Renal pelvis (tissue), 12 donors: ENCODE measurements around the gene GPC4. TPM values are rescaled to one million over a fixed set of nuclear protein-coding genes. Genes with fewer than 3 reads are reported as not detected.

ENCODE experiments used
- DNase-seq: peaks from one replicate; pipeline ENCODE4 v3.0.0-alpha.2; 2013
- long read RNA-seq, 16 experiments: transcript quantifications; one replicate each; lab custom pipeline, GENCODE V29; 2026
- polyA plus RNA-seq, 3 donors: library from polyadenylated mRNA; unstranded; fragments of 120-200 nt; gene quantifications; one replicate each; pipeline ENCODE4 v1.2.1, GENCODE V29; 2013; ENCODE audit not compliant: insufficient read length in 3 of 3

Gene GPC4
- polyA plus RNA-seq = 10 to 100 TPM; 16.5 to 21.5 (median 19.6) TPM
- long read RNA-seq, donor 1, full-length matches to known transcripts = 1 of 1 reads
- long read RNA-seq, donor 1, partial matches to known transcripts = 0 of 1 reads
- long read RNA-seq, donor 1, other reads (novel, unspliced or antisense) = 0 of 1 reads
- long read RNA-seq, donor 2, full-length matches to known transcripts = 8 of 8 reads
- long read RNA-seq, donor 2, partial matches to known transcripts = 0 of 8 reads
- long read RNA-seq, donor 2, other reads (novel, unspliced or antisense) = 0 of 8 reads
- long read RNA-seq, donor 3, full-length matches to known transcripts = 2 of 2 reads
- long read RNA-seq, donor 3, partial matches to known transcripts = 0 of 2 reads
- long read RNA-seq, donor 3, other reads (novel, unspliced or antisense) = 0 of 2 reads
- long read RNA-seq, donor 4, full-length matches to known transcripts = 3 of 3 reads
- long read RNA-seq, donor 4, partial matches to known transcripts = 0 of 3 reads
- long read RNA-seq, donor 4, other reads (novel, unspliced or antisense) = 0 of 3 reads
- long read RNA-seq, donor 5, full-length matches to known transcripts = 1 of 1 reads
- long read RNA-seq, donor 5, partial matches to known transcripts = 0 of 1 reads
- long read RNA-seq, donor 5, other reads (novel, unspliced or antisense) = 0 of 1 reads
- long read RNA-seq, donor 6, full-length matches to known transcripts = 6 of 6 reads
- long read RNA-seq, donor 6, partial matches to known transcripts = 0 of 6 reads
- long read RNA-seq, donor 6, other reads (novel, unspliced or antisense) = 0 of 6 reads
- long read RNA-seq, donor 7, full-length matches to known transcripts = 3 of 3 reads
- long read RNA-seq, donor 7, partial matches to known transcripts = 0 of 3 reads
- long read RNA-seq, donor 7, other reads (novel, unspliced or antisense) = 0 of 3 reads
- long read RNA-seq, donor 8, full-length matches to known transcripts = 5 of 5 reads
- long read RNA-seq, donor 8, partial matches to known transcripts = 0 of 5 reads
- long read RNA-seq, donor 8, other reads (novel, unspliced or antisense) = 0 of 5 reads
- long read RNA-seq, donor 9, full-length matches to known transcripts = 2 of 2 reads
- long read RNA-seq, donor 9, partial matches to known transcripts = 0 of 2 reads
- long read RNA-seq, donor 9, other reads (novel, unspliced or antisense) = 0 of 2 reads
- long read RNA-seq, donor 10, full-length matches to known transcripts = 2 of 2 reads
- long read RNA-seq, donor 10, partial matches to known transcripts = 0 of 2 reads
- long read RNA-seq, donor 10, other reads (novel, unspliced or antisense) = 0 of 2 reads
- long read RNA-seq, donor 11, full-length matches to known transcripts = 9 of 9 reads
- long read RNA-seq, donor 11, partial matches to known transcripts = 0 of 9 reads
- long read RNA-seq, donor 11, other reads (novel, unspliced or antisense) = 0 of 9 reads
- long read RNA-seq, donor 12, full-length matches to known transcripts = 5 of 5 reads
- long read RNA-seq, donor 12, partial matches to known transcripts = 0 of 5 reads
- long read RNA-seq, donor 12, other reads (novel, unspliced or antisense) = 0 of 5 reads
- long read RNA-seq, donor 13, full-length matches to known transcripts = 3 of 3 reads
- long read RNA-seq, donor 13, partial matches to known transcripts = 0 of 3 reads
- long read RNA-seq, donor 13, other reads (novel, unspliced or antisense) = 0 of 3 reads
- long read RNA-seq, donor 14, full-length matches to known transcripts = 7 of 12 reads
- long read RNA-seq, donor 14, partial matches to known transcripts = 5 of 12 reads
- long read RNA-seq, donor 14, other reads (novel, unspliced or antisense) = 0 of 12 reads
- long read RNA-seq, donor 15, full-length matches to known transcripts = 8 of 196 reads
- long read RNA-seq, donor 15, partial matches to known transcripts = 188 of 196 reads
- long read RNA-seq, donor 15, other reads (novel, unspliced or antisense) = 0 of 196 reads
- long read RNA-seq, donor 16, full-length matches to known transcripts = 5 of 5 reads
- long read RNA-seq, donor 16, partial matches to known transcripts = 0 of 5 reads
- long read RNA-seq, donor 16, other reads (novel, unspliced or antisense) = 0 of 5 reads

GRCh38 chrX:133415276-133416105 is at the start of gene GPC4:
Gene GPC4 (minus strand): TSS chrX:133415489. CDS start chrX:133414965, 524 bp downstream.
- DNase-seq = peak; percentile 56

DNA sequence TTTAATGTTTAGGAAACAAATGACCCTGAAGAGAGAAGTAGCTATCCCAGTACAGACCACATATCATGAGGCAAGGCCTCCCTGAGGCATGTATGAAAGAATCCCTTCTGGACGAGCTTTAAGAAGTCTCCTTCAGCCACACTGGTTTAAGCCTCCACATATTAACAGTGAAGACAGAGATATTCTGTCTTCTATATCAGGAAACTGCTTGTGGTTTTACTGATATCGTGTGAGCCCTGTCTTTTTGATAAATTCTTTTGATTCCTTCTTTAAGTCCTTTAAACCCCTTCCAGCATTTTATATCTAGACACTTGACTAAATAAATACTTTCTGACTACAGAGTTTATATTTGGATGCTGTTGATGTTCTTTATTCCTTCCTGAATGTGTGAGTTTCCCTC is 45.9 kb upstream of the GPC4 start:
- no peak for DNase-seq

DNA sequence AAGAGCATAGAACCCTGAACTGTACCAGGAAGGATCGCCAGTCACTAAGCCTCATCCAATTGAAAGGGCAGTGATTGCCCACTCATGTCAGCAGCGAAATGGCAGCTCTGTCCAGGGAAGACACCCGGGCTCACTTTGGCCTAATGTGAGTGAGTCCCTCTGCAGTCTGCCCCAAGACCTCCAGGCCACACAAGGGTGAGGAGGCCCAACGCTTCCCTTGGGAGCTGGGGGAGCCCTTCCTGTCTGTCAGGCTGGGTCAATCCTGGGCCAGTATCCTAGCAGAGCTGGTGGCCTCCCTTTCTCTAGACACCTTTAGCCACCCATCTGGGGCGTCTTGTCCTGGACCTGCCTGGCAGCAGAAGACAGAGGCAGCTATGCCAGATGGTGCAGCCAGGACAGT is 39.6 kb upstream of the GPC4 start:
- no peak for DNase-seq

DNA sequence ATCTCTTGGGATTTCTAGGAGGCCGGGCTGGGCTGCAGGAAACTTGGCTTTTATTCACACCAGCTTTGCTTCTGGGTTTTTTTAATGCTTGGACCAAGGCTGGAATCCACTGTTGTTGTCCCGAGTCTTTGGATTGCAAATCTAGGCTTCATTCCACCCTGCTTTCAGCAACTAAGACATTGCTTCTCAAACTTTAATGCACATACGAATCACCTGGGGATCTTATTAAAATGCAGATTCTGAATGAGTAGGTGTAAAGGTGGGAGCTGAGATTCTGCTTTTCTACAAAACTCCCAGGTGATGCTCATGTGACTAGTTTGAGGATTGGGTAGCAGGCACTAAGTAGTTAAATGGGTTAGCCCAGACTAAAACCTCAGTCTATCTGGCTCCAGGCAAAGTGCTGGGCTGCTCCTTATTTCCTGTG is 39.2 kb upstream of the GPC4 start:
- DNase-seq = no peak

GRCh38 chrX:133448512-133449076 is 33.3 kb upstream of the GPC4 start:
- DNase-seq = no peak

DNA sequence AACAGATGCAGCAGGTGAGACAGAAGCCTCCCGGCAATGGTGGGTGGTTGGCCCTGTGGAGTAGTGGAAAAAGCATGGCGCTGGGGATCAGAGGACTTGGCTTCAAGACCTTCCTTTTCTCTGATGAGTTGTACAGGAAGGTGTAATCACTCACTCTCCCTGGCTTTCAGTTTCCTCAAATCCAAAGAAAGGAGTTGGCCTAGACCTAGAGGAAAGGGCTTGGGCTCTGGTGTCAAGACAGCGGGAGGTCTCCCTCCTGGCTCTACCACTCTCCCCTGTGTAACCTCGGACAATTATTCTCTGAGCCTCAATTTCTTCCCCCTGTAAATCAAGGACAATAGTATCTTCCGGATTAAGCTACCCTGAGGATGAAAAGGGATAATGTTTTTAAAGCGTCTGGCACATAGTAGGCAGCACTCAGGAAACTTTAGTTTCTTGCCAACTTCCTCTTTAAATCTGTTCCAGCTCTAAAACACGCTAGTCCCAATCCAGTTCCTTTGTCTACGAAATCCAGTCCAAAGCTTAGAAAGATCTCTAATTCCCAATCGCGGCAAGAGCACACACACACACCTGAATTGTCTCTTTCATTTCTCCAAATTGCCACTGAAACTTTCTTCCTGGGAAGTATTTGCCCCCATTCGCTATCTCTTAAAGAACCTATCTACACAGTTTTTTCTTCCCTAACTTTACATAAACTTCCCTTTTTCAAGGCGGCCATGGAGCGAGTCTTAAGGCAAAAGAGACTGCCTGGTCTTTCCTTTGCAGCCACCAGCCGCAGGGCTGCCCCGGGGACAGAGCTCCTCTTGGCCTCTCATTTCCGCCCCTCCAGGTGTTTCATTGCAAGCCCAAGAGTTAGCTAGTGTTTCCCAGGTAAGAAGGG is 29.9 kb upstream of the GPC4 start:
- peak; percentile 19 for DNase-seq

GRCh38 chrX:133444196-133444595 is 28.9 kb upstream of the GPC4 start:
- no peak for DNase-seq

DNA sequence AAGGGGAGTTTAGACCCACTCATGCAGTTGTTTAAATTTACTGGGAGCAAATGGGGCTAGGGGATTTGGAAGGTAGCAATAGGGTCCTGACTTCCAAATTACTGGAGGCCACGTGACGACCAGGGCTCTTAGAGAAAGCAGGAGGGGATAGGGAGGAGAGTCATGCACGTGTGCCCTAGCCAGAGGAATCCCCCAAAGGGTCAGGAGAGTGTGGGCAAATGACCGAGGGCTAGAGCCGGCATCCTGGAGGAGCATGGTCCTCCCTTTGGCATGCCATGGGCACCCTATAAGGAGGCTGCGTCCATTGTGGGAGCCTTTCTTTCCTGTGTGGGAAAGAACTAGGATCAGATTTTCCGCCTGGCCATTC is 25.5 kb upstream of the GPC4 start:
- DNase-seq = no peak

GRCh38 chrX:133440081-133440796 is 24.9 kb upstream of the GPC4 start:
- no peak for DNase-seq

DNA sequence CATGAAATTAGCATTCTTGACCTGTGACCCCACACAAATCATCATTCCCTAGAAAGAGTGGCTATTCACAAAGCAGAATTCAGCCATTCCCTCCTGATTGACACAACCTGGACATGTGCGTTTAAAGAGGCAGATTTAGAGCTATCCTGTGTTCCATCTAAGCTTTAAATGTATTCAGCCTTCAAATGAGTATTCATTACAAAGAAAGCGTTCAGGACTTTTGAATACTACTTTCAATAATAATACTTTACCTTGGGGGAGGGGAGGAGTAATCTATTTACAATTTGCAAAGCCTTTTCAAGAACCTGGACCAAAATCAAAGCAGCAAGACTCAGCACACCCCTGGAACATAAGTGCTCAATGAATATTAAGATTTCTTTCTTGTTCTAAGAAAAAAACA is 22.5 kb upstream of the GPC4 start:
- no peak for DNase-seq

GRCh38 chrX:133437356-133437755 is 22.1 kb upstream of the GPC4 start:
- DNase-seq = no peak

DNA sequence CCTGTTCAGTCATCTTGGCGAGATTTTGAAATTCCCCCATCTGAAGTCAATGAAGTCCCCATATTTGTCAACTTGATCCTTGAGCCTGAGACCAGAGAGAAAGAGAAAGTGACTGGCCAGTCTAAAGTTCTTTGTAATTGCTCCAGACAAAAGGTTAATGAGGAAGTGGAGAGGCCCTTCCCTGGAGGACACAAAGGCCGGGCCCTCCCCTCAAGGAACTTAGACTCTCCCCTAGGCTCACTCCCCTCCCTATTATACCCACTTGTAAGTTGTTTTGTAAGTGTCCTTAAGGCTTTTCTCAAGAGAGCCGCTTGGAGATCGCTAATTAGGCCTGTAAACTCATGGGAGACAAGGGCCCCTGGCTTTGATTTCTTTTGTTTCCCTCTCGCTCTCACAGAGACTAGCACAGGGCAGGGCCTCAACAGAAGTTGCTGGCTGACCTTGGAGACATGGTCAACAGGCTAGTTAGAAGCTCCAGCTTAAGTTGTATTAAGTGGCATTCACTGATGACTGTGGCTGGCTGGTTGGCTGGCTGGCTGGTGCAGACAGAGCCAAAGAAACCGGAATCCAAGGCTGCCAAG is 20.3 kb upstream of the GPC4 start:
- no peak for DNase-seq

- DNase-seq = no peak
Measured at GRCh38 chrX:133434197-133434820, 19.0 kb upstream of the GPC4 start.

- DNase-seq = no peak
Measured at GRCh38 chrX:133419911-133420310, 4.6 kb upstream of the GPC4 start.

GRCh38 chrX:133418588-133418987 is 3.3 kb upstream of the GPC4 start:
- DNase-seq = no peak

DNA sequence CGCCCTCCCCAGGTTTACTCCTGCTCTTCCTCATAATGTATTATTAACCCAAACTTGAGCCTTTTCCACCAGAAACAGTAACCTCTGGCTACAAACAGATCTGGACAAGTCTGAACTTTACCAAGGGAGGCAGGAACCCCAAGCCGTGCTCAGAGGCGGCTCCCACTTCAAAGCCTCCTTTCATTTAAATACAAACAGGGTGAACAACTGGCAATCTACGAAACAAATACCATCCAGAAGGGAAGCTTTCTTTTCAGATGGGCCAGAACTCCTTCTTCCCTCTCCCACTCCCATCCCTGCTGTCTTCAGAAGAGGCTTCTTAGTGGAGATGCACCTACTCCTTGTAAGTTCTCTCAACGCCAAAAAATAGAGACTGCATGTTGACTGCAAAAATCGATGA is 2.1 kb upstream of the GPC4 start:
- no peak for DNase-seq
